SK-N-DZ (cell line): Measurements from ENCODE around the gene ATP6V0E1.
"Not testable (repeated sequence)": the region's sequence is repeated elsewhere in the genome, so short reads cannot be mapped to it uniquely, and the experiment has no call there.

ENCODE experiments used
- DNase-seq: peaks from one replicate; pipeline ENCODE4 v3.0.0-alpha.2; 2015; ENCODE audit warnings: low spot score

The ATP6V0E1 gene

GRCh38 chr5:173003360-173003759, 19.8 kb downstream of the ATP6V0E1 start:
- no peak for DNase-seq

GRCh38 chr5:173004013-173004412, 20.4 kb downstream of the ATP6V0E1 start:
- no peak for DNase-seq

GRCh38 chr5:173004447-173004846, 20.9 kb downstream of the ATP6V0E1 start:
- no peak for DNase-seq

- no peak for DNase-seq
Observed at GRCh38 chr5:173010021-173010420, 26.4 kb downstream of the ATP6V0E1 start.

- DNase-seq = no peak
Observed at GRCh38 chr5:173010547-173011464, 27.2 kb downstream of the ATP6V0E1 start.

GRCh38 chr5:173011566-173011965, 28.0 kb downstream of the ATP6V0E1 start:
- no peak for DNase-seq

- no peak for DNase-seq
Observed at GRCh38 chr5:173012882-173013281, 29.3 kb downstream of the ATP6V0E1 start.

GRCh38 chr5:173014671-173015070, 31.1 kb downstream of the ATP6V0E1 start:
- no peak for DNase-seq

- DNase-seq = no peak
Observed at GRCh38 chr5:173015192-173015591, 31.6 kb downstream of the ATP6V0E1 start.

- DNase-seq = no peak
Observed at GRCh38 chr5:173015598-173016455, 32.3 kb downstream of the ATP6V0E1 start.

- DNase-seq = no peak
Observed at GRCh38 chr5:173016598-173017046, 33.1 kb downstream of the ATP6V0E1 start.

GRCh38 chr5:173017087-173017486, 33.5 kb downstream of the ATP6V0E1 start:
- not testable (repeated sequence) for DNase-seq

GRCh38 chr5:173018358-173018757, 34.8 kb downstream of the ATP6V0E1 start:
- no peak for DNase-seq

- no peak for DNase-seq
Observed at GRCh38 chr5:173020154-173020581, 36.6 kb downstream of the ATP6V0E1 start.

GRCh38 chr5:173020643-173021042, 37.1 kb downstream of the ATP6V0E1 start:
- DNase-seq = no peak

GRCh38 chr5:173025651-173026050, 42.1 kb downstream of the ATP6V0E1 start:
- no peak for DNase-seq

- DNase-seq = no peak
Observed at GRCh38 chr5:173027905-173028304, 44.3 kb downstream of the ATP6V0E1 start.

GRCh38 chr5:173028811-173029327, 45.3 kb downstream of the ATP6V0E1 start:
- DNase-seq = no peak

- DNase-seq = no peak
Observed at GRCh38 chr5:173029499-173029921, 45.9 kb downstream of the ATP6V0E1 start.

GRCh38 chr5:173032096-173032495, 48.5 kb downstream of the ATP6V0E1 start:
- not testable (repeated sequence) for DNase-seq

GRCh38 chr5:173032730-173033129, 49.2 kb downstream of the ATP6V0E1 start:
- DNase-seq = no peak

GRCh38 chr5:173033923-173034322, 50.4 kb downstream of the ATP6V0E1 start:
- no peak for DNase-seq
